ENCODE results near the gene FRMD4B.
A peak's percentile ranks its signal among the peaks of the same experiment; 100 is the strongest.

FRMD4B gene

DNA sequence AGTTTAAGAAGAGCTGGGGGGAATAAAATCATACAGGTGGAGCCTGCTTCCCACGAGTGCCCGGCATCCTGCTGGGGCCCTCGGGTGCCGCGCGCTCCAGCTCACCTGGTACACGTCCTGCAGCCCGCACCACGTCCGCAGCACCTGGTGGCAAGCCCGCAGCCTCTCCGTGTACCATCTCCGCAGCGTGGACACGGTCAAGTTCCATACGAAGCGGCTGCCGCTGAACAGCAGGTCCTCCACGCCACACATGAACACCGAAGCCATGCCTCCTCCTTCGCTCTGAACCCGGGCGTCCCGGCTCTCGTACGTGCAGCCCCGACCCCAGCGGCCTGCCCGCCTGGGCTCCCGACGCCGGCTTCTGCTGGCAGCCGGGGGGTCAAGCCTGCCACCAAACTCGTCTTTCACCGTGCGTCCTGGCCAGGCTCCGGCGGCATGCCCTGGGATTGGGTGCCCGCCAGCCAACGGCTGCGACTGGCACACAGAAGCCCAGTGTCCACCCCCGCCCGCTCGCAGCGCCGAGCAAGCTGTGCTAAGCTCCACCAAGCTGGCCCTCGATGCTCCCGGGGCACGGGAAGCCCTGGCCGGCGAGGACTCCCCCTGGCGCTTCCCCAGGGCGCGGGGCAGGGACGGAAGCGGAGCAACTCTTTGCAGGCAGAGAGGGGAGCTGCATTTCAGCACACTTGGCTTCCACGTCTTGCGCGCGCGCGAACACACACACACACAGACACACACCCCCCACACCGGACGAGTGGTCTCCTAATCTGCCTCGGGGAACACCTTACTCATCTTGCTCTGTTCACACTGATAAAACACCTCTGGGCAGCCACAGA, at the start of gene FRMD4B:
Gene FRMD4B (minus strand): TSS at position 366 of the 833 bp plus-strand sequence. CDS start 99 bp downstream, at position 267.
- no peak for DNase-seq (ENCODE audit: low read depth in 1 of 2, low spot score in 1 of 2)

DNA sequence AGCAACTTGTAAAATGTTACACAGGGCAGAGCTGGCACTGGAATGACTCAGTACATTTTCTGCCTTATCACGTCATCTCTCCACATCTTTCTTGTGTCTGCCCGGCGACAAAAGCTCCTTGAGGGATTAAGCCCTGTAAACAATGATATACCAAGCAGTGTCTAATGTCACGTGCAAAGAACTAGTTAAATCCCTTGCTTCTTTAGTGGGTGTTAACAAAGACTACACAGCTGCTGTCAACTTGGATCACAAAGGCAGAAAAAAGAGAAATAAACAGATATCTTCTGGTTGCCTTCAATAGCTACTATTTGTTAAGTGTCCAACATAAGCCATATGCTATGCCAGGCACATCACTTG, 48.1 kb upstream of the FRMD4B start:
- DNase-seq (ENCODE audit: low read depth in 1 of 2, low spot score in 1 of 2): no peak

DNA sequence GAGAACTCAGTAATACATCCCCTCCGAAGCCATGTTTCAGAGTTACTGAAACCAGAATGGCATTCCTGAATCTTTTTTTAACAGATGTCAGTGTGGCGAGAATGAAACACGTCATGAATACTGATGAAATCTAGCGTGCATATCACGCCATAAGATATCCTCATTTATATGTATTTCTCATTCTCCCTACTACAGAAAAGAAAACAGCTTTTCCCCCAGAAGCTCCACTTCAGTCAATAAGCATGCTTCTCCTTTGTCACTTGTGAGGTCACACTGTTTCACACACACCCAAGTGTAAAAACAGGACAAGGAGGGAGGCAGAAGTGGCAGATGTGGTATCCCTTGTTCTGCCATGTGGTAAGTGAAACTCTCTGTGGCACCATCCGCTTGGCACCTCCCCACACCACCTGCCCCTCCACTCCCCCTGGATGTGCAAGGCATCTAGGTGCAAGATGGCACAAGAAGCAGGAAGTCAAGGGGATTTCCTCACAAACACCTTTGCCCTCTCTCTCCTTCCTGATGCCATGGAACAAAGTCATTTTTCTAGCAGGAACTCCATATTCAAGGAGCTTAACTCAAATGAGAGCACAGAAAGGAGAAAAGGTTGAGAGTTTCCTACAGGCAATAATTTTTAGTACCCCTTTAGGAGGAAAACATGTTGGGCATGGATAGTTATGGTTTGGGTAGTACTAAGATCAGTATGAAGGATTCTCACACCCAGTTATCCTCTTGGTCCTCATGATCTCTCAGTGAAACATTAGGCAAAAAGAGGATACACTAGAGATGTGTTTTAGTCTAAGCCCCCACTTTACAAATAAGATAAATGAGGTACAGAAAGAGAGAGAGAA, 47.5 kb upstream of the FRMD4B start:
- DNase-seq (ENCODE audit: low read depth in 1 of 2, low spot score in 1 of 2): no peak

DNA sequence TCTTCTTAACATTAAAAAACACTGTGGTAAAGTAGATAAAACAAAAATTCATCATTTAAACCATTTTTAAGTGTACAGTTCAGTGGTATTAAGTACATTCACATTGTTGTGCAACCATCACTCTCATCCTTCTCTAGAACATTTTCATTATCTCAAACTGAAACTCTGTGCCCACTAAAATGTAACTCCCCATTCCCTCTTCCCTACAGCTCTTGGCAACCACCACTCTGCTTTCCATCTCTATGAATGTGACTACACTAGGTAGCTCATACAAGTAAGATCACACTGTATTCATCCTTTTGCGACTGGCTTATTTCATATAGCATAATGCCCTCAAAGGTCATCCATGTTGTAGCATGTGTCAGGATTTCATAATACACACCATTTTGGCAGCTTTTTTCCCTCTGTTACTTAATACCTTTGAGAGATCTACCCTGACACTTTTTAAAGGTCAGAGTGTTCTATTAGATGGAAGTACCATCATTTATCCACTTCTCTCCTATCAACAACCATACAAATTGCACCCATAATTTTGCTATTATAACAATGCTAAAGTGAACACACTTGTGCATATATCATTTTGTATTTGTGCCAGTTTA, 42.9 kb upstream of the FRMD4B start:
- no peak for DNase-seq (ENCODE audit: low read depth in 1 of 2, low spot score in 1 of 2)

DNA sequence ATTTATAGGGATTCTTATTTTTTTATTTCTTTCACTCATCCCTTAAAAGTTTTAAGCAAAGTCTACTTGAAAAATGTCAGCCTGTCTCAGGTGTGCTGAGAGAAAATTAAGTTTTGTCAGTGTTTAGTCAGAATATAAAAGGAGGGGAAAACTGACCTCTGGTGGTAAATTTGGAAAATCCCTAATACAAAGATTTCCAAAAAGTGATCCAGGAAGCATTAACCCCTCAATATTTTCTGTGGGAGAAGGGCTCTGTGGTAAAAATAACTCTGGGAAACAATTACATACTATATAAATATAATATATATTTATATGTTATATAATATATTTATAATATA, 41.0 kb upstream of the FRMD4B start:
- no peak for DNase-seq (ENCODE audit: low read depth in 1 of 2, low spot score in 1 of 2)

DNA sequence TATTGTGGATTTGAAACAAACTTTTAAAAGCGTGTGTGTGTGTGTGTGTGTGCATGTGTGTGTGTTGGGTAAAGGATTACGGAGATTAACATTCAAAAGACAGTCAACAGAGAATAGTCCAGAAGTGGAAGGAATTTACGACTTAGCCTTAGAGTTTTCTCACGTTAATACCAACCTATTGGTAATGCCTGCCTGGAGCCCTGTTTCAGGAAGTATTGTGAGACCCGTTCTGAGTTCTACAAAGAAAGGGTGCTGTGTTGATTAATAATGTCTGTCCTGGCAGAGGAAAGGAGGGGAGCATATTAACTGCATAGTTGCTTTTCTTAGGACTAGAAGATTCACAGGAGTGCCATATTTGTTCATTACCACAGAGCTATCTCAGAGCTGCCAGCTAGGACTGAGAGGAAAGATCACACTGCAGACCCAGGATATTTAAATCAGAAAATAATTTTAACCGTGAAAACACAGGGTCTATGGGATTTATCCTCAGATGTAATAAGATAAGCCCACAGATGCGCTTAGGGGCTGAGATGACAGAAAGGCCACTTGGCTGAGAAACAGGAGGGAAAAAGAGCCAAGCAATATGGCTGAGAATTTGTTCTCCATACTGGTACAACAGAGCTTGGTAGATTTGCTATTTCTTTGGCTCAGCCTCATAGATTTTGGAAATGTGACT, 40.5 kb upstream of the FRMD4B start:
- no peak for DNase-seq (ENCODE audit: low read depth in 1 of 2, low spot score in 1 of 2)

DNA sequence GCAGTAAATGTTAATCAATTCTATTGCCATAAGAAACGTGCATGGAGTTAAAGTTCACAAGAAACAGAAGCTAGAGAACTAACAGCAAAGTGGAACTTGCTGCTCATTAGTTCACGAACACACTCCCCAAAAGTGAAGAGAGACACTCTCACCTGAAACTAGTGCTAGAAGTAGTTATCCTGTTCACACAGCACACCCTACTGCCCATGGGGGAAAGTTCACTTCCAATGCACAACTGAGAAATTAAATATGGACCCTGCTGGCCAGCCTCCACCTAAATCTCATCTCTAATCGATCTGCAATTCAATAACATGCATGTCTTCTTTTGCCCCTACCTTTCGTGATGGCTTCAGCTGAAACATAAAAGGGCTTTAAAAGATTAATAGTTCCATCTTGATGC, 39.4 kb upstream of the FRMD4B start:
- DNase-seq (ENCODE audit: low read depth in 1 of 2, low spot score in 1 of 2): no peak

DNA sequence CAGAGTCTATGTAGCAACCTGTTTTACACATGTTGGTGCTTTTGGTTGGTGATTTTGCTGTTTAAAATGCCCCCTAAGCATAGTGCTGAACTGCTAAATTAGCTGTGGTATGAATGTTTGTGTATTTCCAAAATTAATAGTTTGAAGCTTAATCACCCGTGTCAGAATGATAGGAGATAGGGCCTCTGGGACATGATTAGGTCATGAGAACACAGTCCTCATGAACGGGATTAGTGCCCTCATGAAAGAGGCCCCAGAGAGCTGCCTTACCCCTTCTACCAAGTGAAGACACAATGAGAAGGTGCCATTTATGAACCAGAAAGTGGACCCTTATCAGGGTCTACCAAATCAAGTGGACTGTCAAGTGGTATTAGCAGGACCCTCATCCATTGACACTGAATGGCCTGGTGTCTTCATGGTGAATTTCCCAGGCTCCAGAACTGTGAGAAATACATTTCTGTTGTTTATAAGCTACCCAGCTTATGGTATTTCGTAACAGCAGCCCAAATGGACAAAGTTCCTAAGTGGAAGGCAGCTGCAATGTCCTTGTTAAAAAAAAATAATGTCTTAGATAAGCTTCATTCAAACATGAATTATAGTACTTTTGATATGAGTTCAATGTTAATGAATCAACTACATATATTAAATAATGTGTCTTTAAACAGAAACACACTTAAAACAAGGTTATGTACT, 37.7 kb upstream of the FRMD4B start:
- DNase-seq (ENCODE audit: low read depth in 1 of 2, low spot score in 1 of 2): no peak

DNA sequence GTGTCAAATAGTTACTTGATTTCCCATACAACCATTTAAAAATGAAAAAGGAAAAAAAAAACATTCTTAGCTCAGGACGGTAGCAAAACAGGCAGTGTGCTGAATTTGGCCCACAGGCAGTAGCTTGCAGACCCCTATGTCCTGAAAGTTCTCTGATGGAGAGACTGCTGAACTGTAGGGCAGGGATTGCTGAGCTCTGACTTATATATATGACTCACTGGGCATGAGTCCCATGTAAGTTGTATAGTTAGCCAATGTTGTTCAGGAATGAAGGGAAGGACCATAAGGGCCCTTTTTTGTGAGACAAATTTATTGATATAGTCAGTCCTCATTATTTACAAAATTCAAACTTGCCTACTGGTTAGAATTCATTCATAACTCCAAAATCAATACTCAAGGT, 36.9 kb upstream of the FRMD4B start:
- DNase-seq (ENCODE audit: low read depth in 1 of 2, low spot score in 1 of 2): no peak

DNA sequence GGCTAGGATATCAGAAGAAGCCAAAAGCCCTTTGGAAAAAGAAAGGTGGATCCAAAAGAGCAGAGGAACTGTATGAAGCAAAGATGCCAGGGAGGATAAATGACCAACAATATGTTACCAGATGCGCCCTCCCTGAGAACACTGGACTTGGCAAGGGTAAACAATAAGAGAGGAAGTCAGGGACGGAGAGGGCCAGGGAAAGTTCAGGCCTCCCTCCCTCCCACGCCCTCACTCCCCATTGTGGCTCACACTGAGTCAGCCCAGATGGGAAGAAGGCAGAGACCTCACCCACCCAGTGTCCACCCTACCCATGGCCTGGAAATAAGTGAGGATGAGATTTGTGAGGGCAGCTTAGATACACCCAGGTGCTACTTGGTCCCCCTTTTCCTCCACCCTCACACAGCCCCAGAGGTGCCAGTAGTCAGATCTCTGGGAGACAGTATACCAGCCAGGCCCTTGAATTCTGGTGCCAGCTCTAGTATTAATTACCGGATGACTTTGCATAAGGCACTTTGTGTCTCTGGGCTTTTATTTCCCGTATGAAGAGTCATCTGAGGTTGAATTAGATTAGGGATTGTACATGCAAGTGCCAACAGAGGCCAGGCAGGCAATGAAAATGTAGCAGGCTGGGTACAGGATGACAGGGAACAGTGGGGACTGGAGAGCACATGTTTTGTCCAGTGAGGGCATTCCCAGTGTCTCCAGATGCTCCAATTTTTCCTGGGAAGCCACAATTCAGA, 35.1 kb upstream of the FRMD4B start:
- no peak for DNase-seq (ENCODE audit: low read depth in 1 of 2, low spot score in 1 of 2)

DNA sequence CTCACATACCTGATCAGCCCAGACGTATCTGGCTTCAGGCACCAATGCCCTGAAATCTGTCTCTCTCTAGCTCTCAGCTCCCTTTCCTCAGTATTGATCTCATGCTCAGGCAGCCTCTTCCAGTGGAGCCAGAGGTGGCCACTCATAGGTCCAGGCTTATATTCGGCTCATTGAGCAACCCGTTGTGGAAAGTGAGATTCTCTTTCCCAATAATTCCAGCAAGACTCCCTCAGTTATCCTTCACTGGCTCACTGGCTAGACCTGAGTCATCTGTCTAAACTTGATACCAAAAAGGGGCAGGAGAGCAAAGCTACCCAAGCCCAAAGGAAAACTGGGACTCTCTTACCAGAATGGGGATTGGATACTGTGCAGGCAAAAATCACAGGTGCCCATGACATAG, 33.4 kb upstream of the FRMD4B start:
- no peak for DNase-seq (ENCODE audit: low read depth in 1 of 2, low spot score in 1 of 2)

DNA sequence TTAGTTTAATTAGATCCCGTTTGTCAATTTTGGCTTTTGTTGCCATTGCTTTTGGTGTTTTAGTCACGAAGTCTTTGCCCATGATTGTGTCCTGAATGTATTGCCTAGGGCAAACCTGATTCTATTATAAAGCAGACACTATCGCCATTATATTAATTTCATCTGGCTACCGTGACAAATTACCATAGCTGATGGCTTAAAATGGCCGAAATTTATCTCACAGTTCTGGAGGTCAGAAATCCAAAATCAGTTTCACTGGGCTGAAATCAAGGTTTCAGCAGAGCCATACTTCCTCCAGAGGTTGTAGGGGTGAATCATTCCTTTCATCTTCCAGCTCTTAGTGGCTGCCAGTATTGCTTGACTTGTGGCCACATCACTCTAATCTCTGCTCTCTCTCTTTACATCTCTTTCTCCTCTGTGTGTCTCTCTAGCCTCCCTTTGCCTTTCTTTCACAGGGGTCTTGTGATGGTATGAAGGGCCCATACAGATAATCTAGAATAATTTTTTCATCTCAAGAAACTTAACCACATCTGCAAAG, 31.7 kb upstream of the FRMD4B start:
- no peak for DNase-seq (ENCODE audit: low read depth in 1 of 2, low spot score in 1 of 2)

DNA sequence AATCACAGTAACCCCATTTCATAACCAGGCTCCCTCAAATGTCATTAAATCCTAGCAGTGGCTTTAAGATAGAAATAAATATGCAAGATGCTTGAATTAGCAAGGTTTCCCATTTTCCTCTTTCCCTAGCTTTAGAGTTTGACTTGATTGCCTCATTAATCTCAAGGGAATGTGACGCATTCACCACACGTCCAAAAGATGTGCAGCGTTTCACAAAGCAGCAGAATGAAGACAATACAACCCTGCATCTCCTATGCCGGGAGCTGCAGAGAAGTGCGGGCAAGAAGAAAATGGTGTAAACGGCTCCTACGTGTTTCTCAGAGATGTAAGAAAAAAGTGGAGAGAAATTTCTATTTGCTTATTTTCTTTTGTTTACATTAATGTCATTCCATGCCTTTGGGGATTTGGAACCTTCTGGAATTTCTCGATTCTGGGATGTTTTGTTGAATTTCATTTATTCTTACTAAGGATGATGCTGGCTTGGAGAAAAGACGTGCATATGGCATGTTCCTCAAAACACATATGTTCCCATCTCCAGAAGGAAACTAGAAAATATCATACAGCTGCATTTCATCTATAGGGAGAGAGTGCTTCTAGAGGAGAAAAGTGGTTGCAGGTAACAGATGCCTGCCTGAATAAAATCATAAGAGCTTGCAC, 27.8 kb upstream of the FRMD4B start:
- DNase-seq (ENCODE audit: low read depth in 1 of 2, low spot score in 1 of 2): no peak

DNA sequence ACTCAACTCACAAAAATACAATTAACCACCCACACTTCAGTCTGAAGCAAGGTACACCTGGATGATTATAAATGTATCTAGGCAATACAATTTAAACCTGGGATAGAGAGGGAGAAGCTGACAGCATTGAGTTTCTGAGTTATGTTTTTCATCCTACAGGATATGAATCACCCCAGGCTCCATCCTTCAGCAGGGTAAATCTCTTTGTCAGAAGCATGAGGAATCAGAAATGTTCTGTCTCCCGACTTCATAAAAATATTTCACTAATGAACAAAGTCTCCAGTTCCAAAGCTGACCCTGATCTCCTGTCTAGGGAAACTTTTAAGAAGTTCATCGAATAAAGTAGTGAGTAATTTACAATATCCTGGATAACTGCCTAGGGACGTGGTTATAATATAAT, 25.5 kb upstream of the FRMD4B start:
- DNase-seq (ENCODE audit: low read depth in 1 of 2, low spot score in 1 of 2): no peak

DNA sequence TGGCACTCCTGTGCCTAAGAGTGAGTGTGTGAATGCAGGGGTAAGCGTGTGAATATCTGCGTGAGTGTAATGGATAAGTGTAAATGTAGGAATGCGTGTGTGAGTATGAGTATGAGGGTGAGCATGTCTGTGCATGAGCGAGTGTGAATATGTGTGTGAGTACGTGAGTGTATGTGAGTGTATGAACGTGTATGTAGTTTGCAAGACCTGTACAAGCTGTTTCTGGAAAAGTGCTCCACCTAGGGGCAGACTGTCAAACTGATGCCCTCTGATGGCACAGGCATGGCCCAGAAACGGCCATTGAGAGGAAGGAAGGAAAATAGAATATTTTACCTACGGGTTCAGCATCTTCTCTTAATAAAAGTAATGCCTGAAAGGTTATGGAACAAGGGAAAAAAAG, 24.4 kb upstream of the FRMD4B start:
- peak; percentile 19 to 35 for DNase-seq (ENCODE audit: low read depth in 1 of 2, low spot score in 1 of 2)

DNA sequence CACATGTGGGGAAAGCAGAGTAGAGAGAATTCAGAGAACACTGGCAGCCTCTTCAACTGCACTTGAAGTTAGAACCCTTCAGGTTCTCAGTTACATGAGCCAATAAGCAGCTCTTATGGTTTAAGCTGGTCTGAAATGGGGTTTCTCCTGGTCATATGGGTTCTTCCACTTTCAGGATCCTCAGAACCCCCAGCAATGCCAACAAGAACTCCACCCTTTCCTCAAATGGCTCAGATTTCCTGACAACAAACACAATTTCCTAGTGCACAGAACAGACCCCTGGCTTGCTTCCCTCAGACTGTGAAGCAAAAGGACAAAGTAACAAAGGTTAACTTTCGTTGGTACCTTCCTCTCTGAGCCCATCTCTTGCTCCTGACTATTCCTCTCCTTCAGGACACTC, 23.9 kb upstream of the FRMD4B start:
- DNase-seq (ENCODE audit: low read depth in 1 of 2, low spot score in 1 of 2): no peak

DNA sequence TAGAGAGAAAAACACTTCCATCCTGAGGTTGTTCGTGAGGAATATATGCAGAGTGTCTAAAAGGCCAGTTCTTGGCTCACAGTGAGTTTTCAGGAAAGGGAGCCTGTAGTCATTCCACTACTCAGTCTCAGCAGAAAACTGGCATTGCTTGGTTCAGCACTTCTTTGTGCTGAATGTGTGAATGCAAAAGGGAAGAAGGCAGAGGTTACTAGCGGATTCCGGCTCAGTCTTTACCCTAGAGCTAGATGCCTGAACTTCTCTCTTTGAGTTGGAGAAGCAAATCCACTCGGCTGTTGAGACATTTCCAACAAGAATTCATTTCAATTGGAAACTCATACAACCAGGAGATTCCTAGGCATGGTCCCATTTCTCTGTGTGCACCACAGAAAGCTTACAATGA, 23.1 kb upstream of the FRMD4B start:
- DNase-seq (ENCODE audit: low read depth in 1 of 2, low spot score in 1 of 2): no peak

DNA sequence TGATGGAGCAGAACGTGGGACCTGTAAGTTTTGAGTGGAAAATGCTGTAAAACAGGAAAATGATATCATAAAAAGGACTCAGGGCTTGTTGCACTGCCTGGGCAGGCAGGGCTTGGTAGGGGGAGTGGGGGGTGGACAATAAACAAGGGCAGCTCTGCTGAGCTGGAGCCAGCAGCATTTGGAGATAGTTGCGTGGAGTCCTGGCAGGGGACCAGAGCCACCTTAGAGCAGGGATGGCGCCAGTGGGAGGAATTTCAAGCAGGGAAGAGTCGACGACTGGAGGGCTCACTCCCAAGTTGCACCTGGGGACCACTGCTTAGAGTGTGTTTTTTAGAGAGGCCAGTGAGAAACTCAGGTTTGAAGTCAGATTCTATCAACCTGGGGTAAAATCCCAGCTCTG, 22.7 kb upstream of the FRMD4B start:
- no peak for DNase-seq (ENCODE audit: low read depth in 1 of 2, low spot score in 1 of 2)

DNA sequence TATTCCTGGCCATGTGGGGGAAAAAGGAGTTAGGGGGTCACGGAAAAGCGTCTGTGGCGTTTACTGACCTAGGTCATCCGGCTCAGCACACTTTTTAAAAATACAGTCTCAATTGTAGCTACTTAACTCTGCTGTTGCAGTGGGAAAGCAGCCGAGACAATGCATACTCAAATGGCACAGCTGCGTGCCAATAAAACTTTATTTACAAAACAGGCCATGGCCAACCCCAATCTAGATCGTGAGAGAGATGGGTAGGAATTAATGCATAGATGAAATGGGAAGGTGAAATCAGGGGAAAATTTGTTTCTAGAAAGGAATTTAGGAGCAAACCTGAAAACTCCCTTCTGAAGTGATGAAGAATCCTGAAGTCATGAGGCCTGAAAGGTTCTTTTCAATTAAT, 22.0 kb upstream of the FRMD4B start:
- DNase-seq (ENCODE audit: low read depth in 1 of 2, low spot score in 1 of 2): no peak

DNA sequence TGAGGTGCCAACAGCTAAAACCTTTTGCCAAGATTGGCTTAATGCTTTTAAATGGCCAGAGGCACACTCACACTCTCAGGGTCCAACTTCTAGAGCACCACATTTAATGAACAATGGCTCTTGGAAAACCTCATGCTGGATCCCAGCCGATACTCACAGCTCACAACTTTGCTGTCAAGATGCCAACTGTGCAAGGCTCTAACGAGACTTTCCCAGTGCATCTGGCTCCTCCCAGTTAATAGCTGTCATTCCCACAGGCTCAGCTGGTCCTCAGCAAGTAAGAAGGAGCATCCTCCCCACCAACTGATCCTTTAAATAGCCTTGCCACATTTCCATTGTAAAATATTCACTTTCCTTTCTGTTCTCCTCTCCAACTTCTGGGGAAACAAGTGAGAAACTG, 20.3 kb upstream of the FRMD4B start:
- DNase-seq (ENCODE audit: low read depth in 1 of 2, low spot score in 1 of 2): no peak

Measured in stimulated activated CD4-positive, alpha-beta T cell treated with anti-CD3 and anti-CD28 coated beads, Interleukin-15, amount 100 ng/mL, for 1 hour (primary cell).